ENCODE data around the gene HPD. TPM values are rescaled to one million over a fixed set of nuclear protein-coding genes. Genes with fewer than 3 reads are reported as not detected.
"Not testable (repeated sequence)": the region's sequence is repeated elsewhere in the genome, so short reads cannot be mapped to it uniquely, and the experiment has no call there.

Gene HPD
- total RNA-seq, 2 experiments from 2014 or later, result not detected

DNA sequence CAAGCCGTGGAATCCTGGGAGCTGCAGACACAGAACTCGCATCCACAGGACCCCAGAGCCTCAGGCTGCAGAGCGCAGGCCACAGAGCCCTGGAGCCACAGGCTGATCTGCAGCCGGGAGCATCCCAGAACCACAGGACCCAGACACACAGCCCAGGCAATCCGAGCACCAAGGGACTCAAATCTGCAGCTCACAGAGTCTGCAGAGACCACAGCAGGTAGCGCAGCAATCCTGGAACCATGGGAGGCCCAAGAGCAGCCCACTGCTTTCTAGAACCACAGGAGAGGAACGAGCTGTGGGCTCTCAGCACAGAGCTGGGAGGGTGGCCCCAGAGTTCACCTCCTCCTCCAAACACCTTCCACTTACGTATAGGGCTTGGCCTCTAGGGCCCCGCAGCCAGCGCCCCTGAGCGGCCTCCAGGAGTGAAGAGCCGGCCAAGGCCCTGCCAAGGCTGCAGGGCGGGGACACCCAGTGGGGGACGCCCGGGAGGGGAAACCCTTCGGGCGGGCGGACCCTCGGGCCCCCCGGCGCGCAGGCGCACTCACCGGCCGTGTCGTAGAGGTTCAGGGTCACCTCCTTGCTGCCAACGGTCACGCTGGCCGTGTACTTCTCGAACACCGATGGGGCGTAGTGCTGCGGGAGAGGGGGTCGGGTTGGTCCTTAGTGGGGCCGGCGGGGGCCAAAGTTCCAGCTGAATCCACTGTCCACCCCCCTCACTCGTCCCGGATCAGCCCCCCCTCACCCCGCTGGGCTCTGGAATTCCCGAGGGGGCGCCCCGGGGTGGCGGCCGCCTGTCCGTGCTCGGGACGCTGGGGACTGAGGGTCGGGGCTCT, 65.8 kb downstream of the HPD start:
- intact Hi-C loops (cut with micrococcal nuclease), result loop anchor here (1.0 to 10.0 kb wide), 8 partner anchors 81 to 932 kb away; partner anchors contain the start of genes ANAPC5, BCL7A, RNF34 and TMEM120B
- peaks cover 17% of the 10 kb centered on the region for H3K36me3 Mint-ChIP-seq (ENCODE audit: low read depth)
- DNase-seq, result peak; percentile 73
- CTCF ChIA-PET, result interaction anchor here (0.6 to 10.3 kb wide), 14 partner anchors 13 to 290 kb away, joined by 3 to 494 read pairs (median 14); partner anchors contain the start of genes CFAP251, SETD1B and TMEM120B
- peak overlapping the region; percentile 99 for H3K27ac Mint-ChIP-seq
- peak overlapping the region; percentile 83 for H3K4me3 Mint-ChIP-seq
- no peaks in the 10 kb centered on the region for H3K9me3 Mint-ChIP-seq
- peaks cover 66% of the 10 kb centered on the region for H3K4me1 Mint-ChIP-seq (ENCODE audit: low read depth)
- no peaks in the 10 kb centered on the region for H3K27me3 Mint-ChIP-seq (ENCODE audit: low read depth)

DNA sequence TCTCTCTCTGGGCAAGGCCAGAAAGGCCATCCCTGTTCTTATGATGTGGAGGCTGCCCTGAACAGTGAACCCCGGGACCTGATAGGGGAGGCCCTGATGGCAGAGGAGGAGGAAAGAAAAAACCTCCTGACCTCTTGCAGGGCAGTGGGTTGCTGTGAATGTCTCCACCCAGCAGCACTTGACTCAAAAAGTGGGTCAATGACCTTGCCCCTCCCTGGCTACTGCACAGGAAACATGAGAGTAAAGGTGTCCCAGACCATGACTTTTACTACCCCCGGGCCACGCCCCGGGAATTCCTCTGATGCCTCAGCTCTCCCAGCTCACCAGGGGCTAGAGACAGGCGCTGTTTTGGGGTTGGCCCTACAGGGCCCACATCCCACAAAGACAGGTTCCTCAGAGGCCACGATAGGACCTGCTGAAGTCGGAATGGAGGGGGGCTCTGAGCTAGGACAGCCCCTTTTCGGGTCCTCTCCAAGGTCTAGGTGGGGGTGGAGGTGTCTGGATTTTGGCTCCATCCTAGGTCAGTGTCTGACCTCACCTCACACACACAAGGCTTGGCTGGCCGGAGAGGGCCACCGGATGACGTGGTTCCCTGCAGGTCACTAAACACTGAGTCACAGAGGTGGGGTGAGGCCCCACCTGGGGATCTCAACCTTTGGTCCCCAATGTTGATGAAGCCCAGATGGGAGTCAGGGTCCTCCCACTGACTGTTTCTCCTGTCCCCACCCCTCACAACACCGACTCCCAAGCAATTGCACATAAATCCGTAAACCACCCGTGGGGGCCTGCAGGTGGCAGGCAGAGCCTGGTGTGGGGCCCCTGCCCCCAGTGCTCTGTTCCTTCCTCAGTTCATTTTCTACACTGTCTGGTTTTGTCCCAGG, 66.7 kb downstream of the HPD start:
- Mint-ChIP-seq H3K27ac (peak overlapping the region; percentile 99), H3K9me3 (no peaks in the 10 kb centered on the region), H3K4me3 (peak overlapping the region; percentile 83), H3K4me1 (ENCODE audit: low read depth) (peaks cover 68% of the 10 kb centered on the region), H3K27me3 (ENCODE audit: low read depth) (no peaks in the 10 kb centered on the region), H3K36me3 (ENCODE audit: low read depth) (peaks cover 24% of the 10 kb centered on the region)
- CTCF ChIA-PET, result interaction anchor here (0.8 to 10.3 kb wide), 6 partner anchors 12 to 222 kb away, joined by 3 to 494 read pairs (median 61); partner anchors contain the start of gene SETD1B
- intact Hi-C loops (cut with micrococcal nuclease), result loop anchor here (2.0 to 10.0 kb wide), 8 partner anchors 80 to 933 kb away; partner anchors contain the start of genes BCL7A, ORAI1, RNF34 and TMEM120B
- DNase-seq, result peak; percentile 72

DNA sequence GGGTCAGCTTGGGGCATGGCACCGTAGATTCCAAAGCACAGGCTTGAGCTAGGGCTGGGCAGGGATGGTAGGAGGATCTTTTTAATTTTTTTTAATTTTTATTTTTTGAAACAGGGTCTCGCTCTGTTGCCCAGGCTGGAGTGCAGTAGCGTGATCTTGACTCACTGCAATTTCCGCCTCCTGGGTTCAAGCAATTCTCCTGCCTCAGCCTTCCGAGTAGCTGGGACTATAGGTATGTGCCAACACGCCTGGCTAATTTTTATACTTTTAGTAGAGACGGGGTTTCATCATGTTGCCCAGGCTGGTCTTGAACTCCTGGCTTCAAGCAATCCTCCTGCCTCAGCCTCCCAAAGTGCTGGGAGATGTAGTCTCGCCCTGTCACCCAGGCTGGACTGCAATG, 67.9 kb downstream of the HPD start:
- H3K4me1 Mint-ChIP-seq (ENCODE audit: low read depth), result peaks cover 79% of the 10 kb centered on the region
- H3K27me3 Mint-ChIP-seq (ENCODE audit: low read depth); H3K9me3 Mint-ChIP-seq; DNase-seq: not testable (repeated sequence)
- peak overlapping the region; percentile 99 for H3K27ac Mint-ChIP-seq
- intact Hi-C loops (cut with micrococcal nuclease), result loop anchor here (1.0 to 10.0 kb wide), 10 partner anchors 8 to 934 kb away; partner anchors contain the start of genes BCL7A, ORAI1, RNF34 and TMEM120B
- H3K36me3 Mint-ChIP-seq (ENCODE audit: low read depth), result peaks cover 31% of the 10 kb centered on the region
- peak overlapping the region; percentile 85 for H3K4me3 Mint-ChIP-seq
- CTCF ChIA-PET, result interaction anchor here (0.9 to 10.3 kb wide), 5 partner anchors 11 to 163 kb away, joined by 3 to 494 read pairs (median 119); partner anchors contain the start of gene SETD1B

DNA sequence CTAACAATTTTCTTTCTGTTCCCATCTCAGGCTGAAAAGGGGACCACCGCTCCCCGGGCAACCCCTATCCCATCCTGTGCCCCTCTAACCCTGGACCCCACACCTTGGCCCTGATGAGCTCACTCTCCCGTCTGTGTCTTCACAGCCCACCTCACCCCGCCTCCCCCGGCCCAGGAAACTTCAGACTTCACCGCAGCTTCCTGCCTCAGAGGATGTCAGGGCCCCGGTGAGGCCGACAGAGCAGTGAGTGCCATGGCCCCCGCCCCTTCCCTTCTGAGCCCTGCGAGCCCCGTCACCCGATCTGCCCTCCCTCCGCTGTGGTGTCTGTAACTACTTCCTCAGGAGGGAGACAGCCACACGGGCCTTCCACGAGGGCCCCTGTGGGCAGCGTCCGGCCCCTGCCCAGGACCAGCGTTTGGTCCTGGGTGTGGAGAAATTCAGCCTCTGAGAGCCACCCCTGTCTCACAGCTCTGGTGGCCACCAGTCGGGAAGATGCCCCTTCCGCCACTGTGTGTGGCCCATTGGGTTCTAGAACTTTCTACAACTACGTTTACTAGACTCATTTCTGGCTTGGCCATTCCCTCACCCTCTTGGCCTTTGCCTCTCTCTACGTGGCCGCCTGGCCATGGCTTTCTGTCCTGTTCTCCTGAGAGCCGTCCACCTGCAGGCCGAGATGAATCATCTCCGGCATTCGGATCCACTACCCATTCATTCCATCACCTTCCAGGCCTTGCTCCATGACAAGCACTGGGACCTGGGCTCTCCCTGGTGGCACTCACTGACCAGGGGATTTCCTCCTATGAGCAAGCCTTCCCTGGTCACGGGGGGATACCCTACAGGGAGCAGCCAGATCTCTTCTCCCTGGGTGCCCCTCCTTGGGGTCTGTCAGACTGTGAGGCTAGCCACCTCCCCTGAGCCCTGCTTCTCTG, 68.6 kb downstream of the HPD start:
- DNase-seq, result peak; percentile 98
- Mint-ChIP-seq H3K4me1 (ENCODE audit: low read depth) (peaks cover 80% of the 10 kb centered on the region), H3K9me3 (no peaks in the 10 kb centered on the region), H3K36me3 (ENCODE audit: low read depth) (peaks cover 31% of the 10 kb centered on the region), H3K27ac (peak overlapping the region; percentile 99), H3K4me3 (peak overlapping the region; percentile 85), H3K27me3 (ENCODE audit: low read depth) (no peaks in the 10 kb centered on the region)
- intact Hi-C loops (cut with micrococcal nuclease), result loop anchor here (1.0 to 10.0 kb wide), 11 partner anchors 8 to 935 kb away; partner anchors contain the start of genes BCL7A, ORAI1, RNF34 and TMEM120B
- CTCF ChIA-PET, result interaction anchor here (0.5 to 10.3 kb wide), 8 partner anchors 9 to 477 kb away, joined by 3 to 494 read pairs (median 6); partner anchors contain the start of gene SETD1B

Other genes starting within 250 kb of the HPD start
- 10 to 100 TPM; 21.1 to 21.8 TPM for gene ORAI1, start 232.3 kb downstream of the HPD start, total RNA-seq
- gene MORN3, start 189.2 kb downstream of the HPD start, total RNA-seq, result 1 to 10 TPM; 2.6 to 2.9 TPM
- 1 to 10 TPM; 5.5 to 6.3 TPM for gene TMEM120B, start 146.1 kb downstream of the HPD start, total RNA-seq
- gene RHOF, start 65.2 kb downstream of the HPD start, total RNA-seq, result 10 to 100 TPM; 64.4 to 67.5 TPM
- 1 to 10 TPM; 8.2 to 8.3 TPM for gene SETD1B, start 54.9 kb downstream of the HPD start, total RNA-seq
- 10 to 100 TPM; 56.6 to 60.6 TPM for gene PSMD9, start 29.9 kb upstream of the HPD start, total RNA-seq
- under 1 TPM; 0.20 to 0.62 TPM for gene CFAP251, start 59.7 kb upstream of the HPD start, total RNA-seq
- 1 to 10 TPM; 6.1 to 6.2 TPM for gene BCL7A, start 163.0 kb upstream of the HPD start, total RNA-seq
- 10 to 100 TPM; 18.8 to 22.0 TPM for gene MLXIP, start 219.9 kb upstream of the HPD start, total RNA-seq

All from activated naive CD4-positive, alpha-beta T cell treated with anti-CD3 and anti-CD28 coated beads for 36 hours (primary cell).